DMS 273 (cell line): Measurements from ENCODE around the gene LRRC37B.
"Not testable (repeated sequence)": the region's sequence is repeated elsewhere in the genome, so short reads cannot be mapped to it uniquely, and the experiment has no call there.

Experiments
- DNase-seq: peaks from one replicate; lab custom pipeline; 2025; ENCODE audit not compliant: unreplicated experiment; lab: John Stamatoyannopoulos, UW

The LRRC37B gene

GRCh38 chr17:32041306-32041875 is 34.2 kb downstream of the LRRC37B start:
- DNase-seq, result not testable (repeated sequence)

DNA sequence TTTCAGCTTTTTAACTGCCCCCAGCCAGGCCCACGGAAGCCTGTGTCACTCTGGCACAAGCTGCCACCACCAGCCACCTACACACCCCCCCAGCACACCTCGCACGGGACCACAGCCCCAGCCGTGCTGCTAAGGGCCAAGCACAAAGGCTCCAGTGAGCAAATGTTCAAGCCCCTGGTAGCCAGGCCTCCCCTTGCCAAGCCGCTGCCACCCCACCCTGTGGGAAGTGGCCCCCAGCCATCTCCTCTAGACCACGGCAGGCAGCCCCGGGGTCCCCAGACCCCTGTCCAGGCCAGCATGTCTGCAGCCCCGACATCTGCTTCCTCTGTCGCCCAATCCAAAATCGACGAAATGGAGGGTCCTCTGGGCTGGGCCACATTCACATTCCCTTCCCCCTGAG is 35.1 kb downstream of the LRRC37B start:
- not testable (repeated sequence) for DNase-seq

- DNase-seq, result not testable (repeated sequence)
Observed at GRCh38 chr17:32045611-32046010, 38.4 kb downstream of the LRRC37B start.

DNA sequence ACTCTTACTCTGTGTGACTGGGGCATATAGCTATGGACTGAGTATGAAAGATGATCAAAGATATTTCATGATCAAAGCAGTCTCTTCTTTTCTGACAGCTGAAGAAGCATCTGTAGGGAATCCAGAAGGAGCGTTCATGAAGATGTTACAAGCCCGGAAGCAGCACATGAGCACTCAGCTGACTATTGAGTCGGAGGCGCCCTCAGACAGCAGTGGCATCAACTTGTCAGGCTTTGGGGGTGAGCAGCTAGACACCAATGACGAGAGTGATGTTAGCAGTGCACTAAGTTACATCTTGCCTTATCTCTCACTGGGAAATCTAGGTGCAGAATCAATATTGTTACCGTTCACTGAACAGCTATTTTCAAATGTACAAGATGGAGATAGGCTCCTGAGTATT is 40.5 kb downstream of the LRRC37B start:
- DNase-seq, result not testable (repeated sequence)

DNA sequence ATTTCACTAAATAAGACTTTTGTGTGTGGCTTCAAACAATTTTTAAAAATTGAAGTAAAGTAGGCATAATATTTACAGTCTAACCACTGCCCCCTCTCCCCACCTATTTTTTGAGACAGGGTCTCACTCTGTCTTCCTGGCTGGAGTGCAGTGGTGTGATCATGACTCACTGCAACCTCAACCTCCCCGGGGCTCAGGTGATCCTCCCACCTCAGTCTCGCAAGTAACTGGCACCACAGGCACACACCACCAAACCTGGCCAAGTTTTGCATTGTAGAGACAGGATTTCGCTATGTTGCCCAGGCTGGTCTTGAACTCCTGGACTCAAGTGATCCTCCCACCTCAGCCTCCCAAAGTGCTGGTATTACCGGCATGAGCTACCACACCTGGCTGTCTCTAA is 47.8 kb downstream of the LRRC37B start:
- DNase-seq, result not testable (repeated sequence)

DNA sequence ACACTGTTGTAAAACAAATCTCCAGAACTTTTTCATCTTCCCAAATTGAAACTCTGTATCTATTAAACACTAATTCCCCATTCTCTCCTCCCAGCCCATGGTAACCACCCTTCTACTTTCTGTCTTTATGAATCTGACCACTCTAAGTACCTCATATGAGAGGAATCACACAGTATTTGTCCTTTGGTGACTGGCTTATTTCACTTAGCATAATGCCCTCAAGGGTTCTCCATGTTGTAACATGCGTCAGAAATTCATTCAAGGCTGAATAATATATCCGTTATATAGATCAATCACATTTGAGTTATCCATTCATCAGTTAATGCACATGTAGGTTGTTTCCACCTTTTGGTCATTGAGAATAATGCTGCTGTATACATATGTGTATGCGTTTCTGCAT is 48.2 kb downstream of the LRRC37B start:
- DNase-seq, result not testable (repeated sequence)

DNA sequence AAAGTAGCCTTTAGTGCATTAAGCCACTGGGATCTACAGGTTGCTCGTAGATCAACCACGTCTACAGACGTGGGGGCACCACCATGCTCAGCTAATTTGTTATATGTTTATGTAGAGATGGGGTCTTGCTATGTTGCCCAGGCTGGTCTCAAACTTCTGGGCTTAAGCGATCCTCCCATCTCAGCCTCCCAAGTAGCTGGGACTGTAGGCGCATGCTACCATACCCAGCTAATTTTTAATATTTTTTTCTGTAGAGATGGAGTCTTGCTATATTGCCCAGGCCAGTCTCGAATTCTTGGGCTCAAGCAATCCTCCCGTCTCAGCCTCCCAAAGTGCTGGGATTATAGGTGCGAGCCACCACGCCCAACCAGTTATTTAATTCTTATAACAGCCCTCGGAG is 49.3 kb downstream of the LRRC37B start:
- DNase-seq, result not testable (repeated sequence)

- not testable (repeated sequence) for DNase-seq
Observed at GRCh38 chr17:32057460-32058105, 50.4 kb downstream of the LRRC37B start.

DNA sequence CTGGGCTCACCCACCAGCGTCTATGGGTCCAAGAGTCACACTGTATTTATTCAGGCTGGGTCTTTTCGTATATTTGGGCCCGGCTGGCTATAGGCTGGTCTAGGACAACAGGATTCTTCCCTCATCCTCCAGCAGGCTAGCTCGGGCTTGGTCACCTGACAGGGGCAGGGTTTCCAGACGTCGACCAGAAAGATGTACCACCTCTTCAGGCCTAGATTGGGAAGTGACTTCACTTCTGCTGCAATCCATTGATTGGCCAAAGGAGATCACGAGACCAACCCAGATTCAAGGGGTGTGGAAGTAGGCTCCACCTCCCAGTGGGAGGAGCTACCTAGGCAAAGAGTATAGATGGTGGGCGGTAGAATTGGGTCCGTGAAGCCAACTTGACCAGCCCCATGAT is 53.5 kb downstream of the LRRC37B start:
- DNase-seq, result not testable (repeated sequence)

- DNase-seq, result peak; percentile 9
Observed at GRCh38 chr17:32061840-32062239, 54.7 kb downstream of the LRRC37B start.

DNA sequence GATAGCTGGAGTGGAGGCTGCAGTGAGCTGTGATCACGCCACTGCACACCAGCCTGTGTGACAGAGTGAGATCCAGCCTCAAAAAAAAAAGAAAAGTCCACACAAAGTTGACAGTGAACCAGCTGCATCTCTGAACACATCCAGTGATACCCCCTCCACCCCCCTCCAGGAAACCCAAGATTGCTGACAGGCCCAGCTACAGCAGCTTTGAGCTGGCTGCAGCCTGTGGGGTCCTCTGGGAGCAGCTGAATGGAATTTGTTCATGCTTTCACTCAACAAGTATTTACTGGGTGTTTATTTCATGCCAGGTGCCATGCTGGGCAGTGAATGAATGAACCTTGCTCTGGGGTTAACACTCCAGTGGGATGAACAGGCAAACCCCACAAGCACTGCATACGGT is 56.9 kb downstream of the LRRC37B start:
- peak; percentile 13 for DNase-seq

DNA sequence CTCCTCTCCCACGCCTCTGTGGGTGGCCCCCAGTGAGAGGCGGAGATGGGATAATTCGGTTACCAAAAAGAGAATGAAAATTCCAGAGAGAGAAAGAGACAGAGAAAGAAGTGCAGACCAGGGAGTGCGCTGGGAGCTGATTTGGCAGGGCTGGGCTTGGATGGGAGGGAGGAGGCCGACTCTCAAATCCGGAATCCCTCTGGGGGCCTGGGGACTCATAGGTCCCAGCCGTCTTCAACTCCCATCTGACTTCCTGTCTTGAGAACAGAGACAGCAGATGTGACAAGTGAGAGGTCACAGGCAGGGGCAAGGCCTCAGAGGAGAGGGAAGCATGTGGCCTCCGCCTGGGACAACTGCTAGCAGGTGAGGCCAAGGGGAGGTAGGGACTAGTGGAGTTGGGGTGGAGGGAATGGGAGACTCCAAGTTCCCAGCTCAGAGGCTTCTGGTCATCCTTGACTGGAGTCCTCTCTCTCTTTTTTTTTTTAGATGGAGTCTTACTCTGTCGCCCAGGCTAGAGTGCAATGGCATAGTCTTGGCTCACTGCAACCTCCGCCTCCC is 59.0 kb downstream of the LRRC37B start:
- DNase-seq, result not testable (repeated sequence)

DNA sequence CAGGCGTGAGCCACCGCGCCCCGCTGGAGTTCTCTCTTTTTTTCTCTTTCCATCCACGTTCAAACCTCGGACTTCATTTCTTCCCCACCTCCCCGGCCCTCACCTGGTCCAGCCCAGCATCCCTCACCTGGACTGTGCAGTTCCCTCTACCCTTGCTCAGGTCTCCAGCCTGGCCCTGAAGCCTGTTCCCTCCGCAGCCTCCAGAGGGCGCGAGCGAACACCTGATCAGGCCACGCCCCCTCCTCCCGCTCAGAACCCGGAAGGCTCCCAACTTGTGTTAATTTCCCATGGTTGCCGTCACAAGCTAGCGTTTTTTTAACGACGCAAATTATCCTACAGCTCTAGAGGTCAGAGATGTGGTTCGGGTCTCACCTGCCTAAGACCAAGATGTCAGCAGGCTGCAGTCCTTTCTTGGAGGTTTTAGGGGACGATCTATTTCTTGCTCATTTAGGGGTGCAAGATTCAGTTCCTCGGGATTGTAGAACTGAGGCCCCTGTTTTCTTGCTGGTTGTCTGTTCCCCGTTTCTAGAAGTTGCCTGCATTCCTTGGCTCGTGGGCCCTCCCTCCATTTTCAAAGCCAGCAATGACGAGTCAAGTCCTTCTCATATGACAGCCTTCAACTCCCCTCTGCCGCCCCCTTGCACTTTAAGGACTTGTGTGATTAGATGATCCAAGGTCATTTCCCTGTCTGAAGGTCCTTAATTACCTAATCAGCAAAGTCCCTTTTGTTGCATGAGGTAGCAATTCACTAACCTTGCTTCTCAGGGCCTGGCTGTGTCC is 59.9 kb downstream of the LRRC37B start:
- DNase-seq, result not testable (repeated sequence)

GRCh38 chr17:32069067-32069466 is 61.9 kb downstream of the LRRC37B start:
- peak; percentile 44 for DNase-seq

- not testable (repeated sequence) for DNase-seq
Observed at GRCh38 chr17:32071961-32072360, 64.8 kb downstream of the LRRC37B start.

DNA sequence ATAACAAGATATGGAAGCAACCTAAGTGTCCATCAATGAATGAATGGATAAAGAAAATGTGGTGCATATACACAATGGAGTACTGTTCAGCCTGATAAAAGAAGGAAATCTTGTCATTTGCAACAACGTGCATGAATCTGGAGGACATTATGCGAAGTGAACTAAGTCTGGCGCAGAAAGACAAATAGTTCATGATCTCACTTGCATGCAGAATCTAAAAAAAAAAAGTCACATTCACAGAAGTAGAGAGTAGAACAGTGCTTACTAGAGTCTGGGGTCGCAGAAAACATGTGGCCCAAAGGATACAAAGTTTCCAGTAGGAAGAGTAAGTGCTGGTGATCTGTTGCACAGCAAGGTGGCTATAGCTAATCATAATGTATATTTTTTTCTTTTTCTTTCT is 65.9 kb downstream of the LRRC37B start:
- DNase-seq, result not testable (repeated sequence)

DNA sequence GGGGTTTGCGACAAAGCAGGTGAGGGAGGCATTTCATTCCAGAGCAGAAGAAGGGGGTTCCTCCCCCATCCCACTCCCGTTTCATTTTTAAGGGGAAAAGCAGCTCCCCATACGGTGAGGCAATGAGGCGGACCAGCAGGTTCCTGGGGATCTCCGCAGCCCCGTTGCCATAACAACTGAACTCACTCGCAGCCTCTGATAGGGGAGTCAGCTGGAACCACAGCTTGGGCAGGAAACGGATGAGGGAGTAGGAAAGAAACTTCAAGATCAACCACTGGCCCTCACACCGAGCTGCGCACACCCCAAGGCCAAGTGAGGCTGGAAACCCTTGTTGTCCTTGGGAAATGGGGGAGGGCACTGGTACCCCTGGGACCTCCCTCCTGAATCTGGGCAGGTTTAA is 72.6 kb downstream of the LRRC37B start:
- peak; percentile 87 for DNase-seq

DNA sequence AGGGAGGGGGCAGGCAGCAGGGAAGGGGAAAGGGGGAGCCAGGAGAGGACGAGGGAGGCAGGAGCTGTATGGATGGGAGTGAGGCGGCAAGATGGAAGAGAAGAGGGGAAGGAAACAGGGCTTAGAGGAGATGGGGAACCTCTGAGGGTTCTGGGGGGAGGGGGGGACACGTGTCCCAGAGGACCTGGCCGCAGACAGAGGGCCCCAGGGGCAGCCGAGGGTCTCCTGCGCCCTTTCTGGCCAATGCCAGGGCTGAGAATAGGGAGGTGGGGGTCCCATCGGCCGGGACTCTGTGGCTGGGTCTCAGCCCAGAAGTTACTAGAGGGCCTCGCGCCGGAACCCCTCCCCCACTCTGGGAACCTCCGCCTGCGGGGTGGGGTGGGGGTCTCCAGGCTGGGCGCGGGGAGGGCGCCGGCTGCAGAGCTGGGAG is 76.4 kb downstream of the LRRC37B start:
- DNase-seq, result not testable (repeated sequence)

GRCh38 chr17:32084003-32084941 is 77.1 kb downstream of the LRRC37B start:
- peak; percentile 48 for DNase-seq
